GM23338 (cell line): ENCODE measurements around the gene TEDC2. TPM values are rescaled to one million over a fixed set of nuclear protein-coding genes. Genes with fewer than 3 reads are reported as not detected.

Source experiments
- ATAC-seq: fragments of 200-7000 bp; cut with Tn5 transposase; 3 replicates; pipeline ENCODE4 v1.9.1; 2020
- DNase-seq: peaks from one replicate; pipeline ENCODE4 v3.0.0-alpha.2; 2015; ENCODE audit warnings: low spot score
- H2AFZ ChIP-seq: fragments of 200-600 bp; sonication (generic); 2 replicates; pipeline ENCODE4 v1.8.0; 2016; ENCODE audit warnings: antibody characterized with exemption, mild to moderate bottlenecking, moderate library complexity
- H3F3A ChIP-seq: fragments of 200-600 bp; sonication (generic); replicated peaks from 2 replicates; pipeline ENCODE4 v1.8.0; 2017; ENCODE audit warnings: antibody characterized with exemption, mixed run types, low read depth
- H3K27ac ChIP-seq: fragments of 200-600 bp; sonication (generic); 2 replicates; pipeline ENCODE4 v1.6.1; 2016; ENCODE audit warnings: low read depth
- H3K27me3 ChIP-seq: fragments of 200-600 bp; sonication (generic); 2 replicates; pipeline ENCODE4 v1.8.0; 2016; ENCODE audit warnings: mild to moderate bottlenecking, mixed run types, moderate library complexity; ENCODE audit not compliant: insufficient read depth
- H3K36me3 ChIP-seq: fragments of 200-600 bp; sonication (generic); 2 replicates; pipeline ENCODE4 v1.8.0; 2016; ENCODE audit warnings: mild to moderate bottlenecking; ENCODE audit not compliant: insufficient read depth
- H3K4me1 ChIP-seq: fragments of 200-600 bp; sonication (generic); 2 replicates; pipeline ENCODE4 v1.8.0; 2016; ENCODE audit warnings: mild to moderate bottlenecking, moderate library complexity; ENCODE audit not compliant: insufficient read depth
- H3K4me2 ChIP-seq: fragments of 200-600 bp; sonication (generic); 2 replicates; pipeline ENCODE4 v1.7.1; 2017; ENCODE audit warnings: mixed run types
- H3K4me3 ChIP-seq: fragments of 200-600 bp; sonication (generic); 2 replicates; pipeline ENCODE4 v1.6.1; 2016; ENCODE audit warnings: mixed run types
- H3K79me2 ChIP-seq: fragments of 200-600 bp; sonication (generic); replicated peaks from 2 replicates; pipeline ENCODE4 v1.8.0; 2017; ENCODE audit warnings: mild to moderate bottlenecking; ENCODE audit not compliant: insufficient read depth
- H3K9me2 ChIP-seq: fragments of 200-600 bp; sonication (generic); 2 replicates; pipeline ENCODE4 v1.8.0; 2017; ENCODE audit not compliant: insufficient read depth
- H4K20me1 ChIP-seq: fragments of 200-600 bp; sonication (generic); replicated peaks from 2 replicates; pipeline ENCODE4 v1.8.0; 2017; ENCODE audit warnings: mild to moderate bottlenecking; ENCODE audit not compliant: insufficient read depth
- H3K27ac Mint-ChIP-seq: 2 replicates; pipeline ENCODE4 v1.8.0; 2020; ENCODE audit warnings: inconsistent platforms, mild to moderate bottlenecking, moderate library complexity, mixed read lengths
- H3K27me3 Mint-ChIP-seq: 3 replicates; pipeline ENCODE4 v1.8.0; 2022; ENCODE audit warnings: low read depth, mild to moderate bottlenecking, moderate library complexity, mixed read lengths, inconsistent platforms; ENCODE audit not compliant: insufficient read depth, poor library complexity
- H3K36me3 Mint-ChIP-seq: 3 replicates; pipeline ENCODE4 v1.8.0; 2021; ENCODE audit warnings: low read depth, mild to moderate bottlenecking, inconsistent platforms, moderate library complexity, mixed read lengths
- H3K4me1 Mint-ChIP-seq: 3 replicates; pipeline ENCODE4 v1.8.0; 2020; ENCODE audit warnings: mild to moderate bottlenecking, inconsistent platforms, mixed read lengths
- H3K4me3 Mint-ChIP-seq: 3 replicates; pipeline ENCODE4 v1.8.0; 2021; ENCODE audit warnings: moderate library complexity, mild to moderate bottlenecking, inconsistent platforms, mixed read lengths
- H3K9me3 Mint-ChIP-seq: 3 replicates; pipeline ENCODE4 v1.8.0; 2020; ENCODE audit warnings: moderate library complexity, mild to moderate bottlenecking, inconsistent platforms, mixed read lengths
- EZH2phosphoT487 ChIP-seq: fragments of 200-600 bp; sonication (generic); IDR thresholded peaks from one replicate; pipeline ENCODE4 v1.8.1; 2018; ENCODE audit warnings: antibody characterized with exemption; ENCODE audit not compliant: unreplicated experiment
- POLR2AphosphoS5 ChIP-seq: IDR thresholded peaks from 2 replicates; pipeline ENCODE4 v1.6.1; 2016; ENCODE audit warnings: antibody characterized with exemption, low read depth
- STAT1 ChIP-seq: IDR thresholded peaks from one replicate; pipeline ENCODE4 v1.6.1; 2016; ENCODE audit warnings: antibody characterized with exemption; ENCODE audit not compliant: unreplicated experiment
- ZNF114 ChIP-seq: fragments of 250-450 bp; sonication (Bioruptor Pico); IDR thresholded peaks from 2 replicates; pipeline ENCODE4 v1.5.0; 2020; ENCODE audit warnings: mild to moderate bottlenecking, moderate library complexity
- ZNF331 ChIP-seq: fragments of 250-450 bp; sonication (Bioruptor Pico); IDR thresholded peaks from 2 replicates; pipeline ENCODE4 v1.5.0; 2020; ENCODE audit warnings: low read depth, mild to moderate bottlenecking, moderate library complexity
- polyA plus RNA-seq: library from polyadenylated mRNA; unstranded; fragments of >200 nt; fragmentation: Nextera tagmentation; extraction: Ambion mirVana; gene quantifications from 2 replicates; pipeline ENCODE4 v1.2.1, GENCODE V29; 2016
- total RNA-seq: library from RNA; depleted of rRNA; stranded (reverse); fragments of >200 nt; shearing (Covaris generic); gene quantifications from 2 replicates; pipeline ENCODE4 v1.2.3, GENCODE V29; 2014
- TF ChIP-seq, protein P1 (sequence below): IDR thresholded peaks from one replicate; pipeline ENCODE4 v1.6.1; 2018; ENCODE audit warnings: antibody characterized with exemption; ENCODE audit not compliant: unreplicated experiment
- TF ChIP-seq, protein P2 (sequence below): fragments of 250-450 bp; sonication (Bioruptor Pico); IDR thresholded peaks from 2 replicates; pipeline ENCODE4 v1.5.0; 2020; ENCODE audit warnings: mild to moderate bottlenecking, moderate library complexity
- TF ChIP-seq, protein P3 (sequence below), 2 experiments: fragments of 200-600 bp in 1 of 2; sonication (generic) in 1 of 2; conservative IDR thresholded peaks; 2 replicates each; pipeline versions ENCODE4 v1.5.1 to v1.6.1; 2016 to 2017; ENCODE audit warnings: antibody characterized with exemption in 2 of 2, low read depth in 2 of 2, mild to moderate bottlenecking in 2 of 2, moderate library complexity in 1 of 2

Gene TEDC2
- total and polyA plus RNA-seq, 2 experiments from 2014 or later = 50.6 to 98.9 TPM

GRCh38 chr16:2470603-2471015 is 10.7 kb downstream of the TEDC2 start:
- H2AFZ ChIP-seq = no peak overlapping the region
- H3K27me3 Mint-ChIP-seq = peaks cover 51% of the 10 kb centered on the region
- H3K36me3 Mint-ChIP-seq = no peaks in the 10 kb centered on the region; the same call in 2 of the 3 replicates
- H3K4me1 ChIP-seq = peaks cover 15% of the 10 kb centered on the region
- no peaks in the 10 kb centered on the region for H3K79me2 ChIP-seq
- no peaks in the 10 kb centered on the region for H4K20me1 ChIP-seq
- H3K27me3 ChIP-seq = peaks cover 65% of the 10 kb centered on the region
- no peaks in the 10 kb centered on the region for H3K9me2 ChIP-seq
- H3F3A ChIP-seq = peaks cover 19% of the 10 kb centered on the region; the same call in 1 of the 2 replicates
- H3K9me3 Mint-ChIP-seq = no peaks in the 10 kb centered on the region
- H3K4me3 Mint-ChIP-seq = peak overlapping the region; percentile 45
- peak overlapping the region; percentile 78 for H3K4me2 ChIP-seq
- H3K4me1 Mint-ChIP-seq = peaks cover 18% of the 10 kb centered on the region
- DNase-seq (peak; percentile 42), ATAC-seq (no peak)
- TF ChIP-seq POLR2AphosphoS5 (no peak), STAT1 (no peak), ZNF114 (CRISPR knock-in tag) (no peak), EZH2phosphoT487 (no peak), ZNF331 (CRISPR knock-in tag) (no peak)
- TF ChIP-seq, protein P1, sequence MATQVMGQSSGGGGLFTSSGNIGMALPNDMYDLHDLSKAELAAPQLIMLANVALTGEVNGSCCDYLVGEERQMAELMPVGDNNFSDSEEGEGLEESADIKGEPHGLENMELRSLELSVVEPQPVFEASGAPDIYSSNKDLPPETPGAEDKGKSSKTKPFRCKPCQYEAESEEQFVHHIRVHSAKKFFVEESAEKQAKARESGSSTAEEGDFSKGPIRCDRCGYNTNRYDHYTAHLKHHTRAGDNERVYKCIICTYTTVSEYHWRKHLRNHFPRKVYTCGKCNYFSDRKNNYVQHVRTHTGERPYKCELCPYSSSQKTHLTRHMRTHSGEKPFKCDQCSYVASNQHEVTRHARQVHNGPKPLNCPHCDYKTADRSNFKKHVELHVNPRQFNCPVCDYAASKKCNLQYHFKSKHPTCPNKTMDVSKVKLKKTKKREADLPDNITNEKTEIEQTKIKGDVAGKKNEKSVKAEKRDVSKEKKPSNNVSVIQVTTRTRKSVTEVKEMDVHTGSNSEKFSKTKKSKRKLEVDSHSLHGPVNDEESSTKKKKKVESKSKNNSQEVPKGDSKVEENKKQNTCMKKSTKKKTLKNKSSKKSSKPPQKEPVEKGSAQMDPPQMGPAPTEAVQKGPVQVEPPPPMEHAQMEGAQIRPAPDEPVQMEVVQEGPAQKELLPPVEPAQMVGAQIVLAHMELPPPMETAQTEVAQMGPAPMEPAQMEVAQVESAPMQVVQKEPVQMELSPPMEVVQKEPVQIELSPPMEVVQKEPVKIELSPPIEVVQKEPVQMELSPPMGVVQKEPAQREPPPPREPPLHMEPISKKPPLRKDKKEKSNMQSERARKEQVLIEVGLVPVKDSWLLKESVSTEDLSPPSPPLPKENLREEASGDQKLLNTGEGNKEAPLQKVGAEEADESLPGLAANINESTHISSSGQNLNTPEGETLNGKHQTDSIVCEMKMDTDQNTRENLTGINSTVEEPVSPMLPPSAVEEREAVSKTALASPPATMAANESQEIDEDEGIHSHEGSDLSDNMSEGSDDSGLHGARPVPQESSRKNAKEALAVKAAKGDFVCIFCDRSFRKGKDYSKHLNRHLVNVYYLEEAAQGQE = no peak
- TF ChIP-seq, protein P2, sequence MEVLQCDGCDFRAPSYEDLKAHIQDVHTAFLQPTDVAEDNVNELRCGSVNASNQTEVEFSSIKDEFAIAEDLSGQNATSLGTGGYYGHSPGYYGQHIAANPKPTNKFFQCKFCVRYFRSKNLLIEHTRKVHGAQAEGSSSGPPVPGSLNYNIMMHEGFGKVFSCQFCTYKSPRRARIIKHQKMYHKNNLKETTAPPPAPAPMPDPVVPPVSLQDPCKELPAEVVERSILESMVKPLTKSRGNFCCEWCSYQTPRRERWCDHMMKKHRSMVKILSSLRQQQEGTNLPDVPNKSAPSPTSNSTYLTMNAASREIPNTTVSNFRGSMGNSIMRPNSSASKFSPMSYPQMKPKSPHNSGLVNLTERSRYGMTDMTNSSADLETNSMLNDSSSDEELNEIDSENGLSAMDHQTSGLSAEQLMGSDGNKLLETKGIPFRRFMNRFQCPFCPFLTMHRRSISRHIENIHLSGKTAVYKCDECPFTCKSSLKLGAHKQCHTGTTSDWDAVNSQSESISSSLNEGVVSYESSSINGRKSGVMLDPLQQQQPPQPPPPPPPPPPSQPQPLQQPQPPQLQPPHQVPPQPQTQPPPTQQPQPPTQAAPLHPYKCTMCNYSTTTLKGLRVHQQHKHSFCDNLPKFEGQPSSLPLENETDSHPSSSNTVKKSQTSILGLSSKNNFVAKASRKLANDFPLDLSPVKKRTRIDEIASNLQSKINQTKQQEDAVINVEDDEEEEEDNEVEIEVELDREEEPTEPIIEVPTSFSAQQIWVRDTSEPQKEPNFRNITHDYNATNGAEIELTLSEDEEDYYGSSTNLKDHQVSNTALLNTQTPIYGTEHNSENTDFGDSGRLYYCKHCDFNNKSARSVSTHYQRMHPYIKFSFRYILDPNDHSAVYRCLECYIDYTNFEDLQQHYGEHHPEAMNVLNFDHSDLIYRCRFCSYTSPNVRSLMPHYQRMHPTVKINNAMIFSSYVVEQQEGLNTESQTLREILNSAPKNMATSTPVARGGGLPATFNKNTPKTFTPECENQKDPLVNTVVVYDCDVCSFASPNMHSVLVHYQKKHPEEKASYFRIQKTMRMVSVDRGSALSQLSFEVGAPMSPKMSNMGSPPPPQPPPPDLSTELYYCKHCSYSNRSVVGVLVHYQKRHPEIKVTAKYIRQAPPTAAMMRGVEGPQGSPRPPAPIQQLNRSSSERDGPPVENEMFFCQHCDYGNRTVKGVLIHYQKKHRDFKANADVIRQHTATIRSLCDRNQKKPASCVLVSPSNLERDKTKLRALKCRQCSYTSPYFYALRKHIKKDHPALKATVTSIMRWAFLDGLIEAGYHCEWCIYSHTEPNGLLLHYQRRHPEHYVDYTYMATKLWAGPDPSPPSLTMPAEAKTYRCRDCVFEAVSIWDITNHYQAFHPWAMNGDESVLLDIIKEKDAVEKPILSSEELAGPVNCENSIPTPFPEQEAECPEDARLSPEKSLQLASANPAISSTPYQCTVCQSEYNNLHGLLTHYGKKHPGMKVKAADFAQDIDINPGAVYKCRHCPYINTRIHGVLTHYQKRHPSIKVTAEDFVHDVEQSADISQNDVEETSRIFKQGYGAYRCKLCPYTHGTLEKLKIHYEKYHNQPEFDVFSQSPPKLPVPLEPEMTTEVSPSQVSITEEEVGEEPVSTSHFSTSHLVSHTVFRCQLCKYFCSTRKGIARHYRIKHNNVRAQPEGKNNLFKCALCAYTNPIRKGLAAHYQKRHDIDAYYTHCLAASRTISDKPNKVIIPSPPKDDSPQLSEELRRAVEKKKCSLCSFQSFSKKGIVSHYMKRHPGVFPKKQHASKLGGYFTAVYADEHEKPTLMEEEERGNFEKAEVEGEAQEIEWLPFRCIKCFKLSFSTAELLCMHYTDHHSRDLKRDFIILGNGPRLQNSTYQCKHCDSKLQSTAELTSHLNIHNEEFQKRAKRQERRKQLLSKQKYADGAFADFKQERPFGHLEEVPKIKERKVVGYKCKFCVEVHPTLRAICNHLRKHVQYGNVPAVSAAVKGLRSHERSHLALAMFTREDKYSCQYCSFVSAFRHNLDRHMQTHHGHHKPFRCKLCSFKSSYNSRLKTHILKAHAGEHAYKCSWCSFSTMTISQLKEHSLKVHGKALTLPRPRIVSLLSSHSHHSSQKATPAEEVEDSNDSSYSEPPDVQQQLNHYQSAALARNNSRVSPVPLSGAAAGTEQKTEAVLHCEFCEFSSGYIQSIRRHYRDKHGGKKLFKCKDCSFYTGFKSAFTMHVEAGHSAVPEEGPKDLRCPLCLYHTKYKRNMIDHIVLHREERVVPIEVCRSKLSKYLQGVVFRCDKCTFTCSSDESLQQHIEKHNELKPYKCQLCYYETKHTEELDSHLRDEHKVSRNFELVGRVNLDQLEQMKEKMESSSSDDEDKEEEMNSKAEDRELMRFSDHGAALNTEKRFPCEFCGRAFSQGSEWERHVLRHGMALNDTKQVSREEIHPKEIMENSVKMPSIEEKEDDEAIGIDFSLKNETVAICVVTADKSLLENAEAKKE = no peak
- TF ChIP-seq, protein P3, sequence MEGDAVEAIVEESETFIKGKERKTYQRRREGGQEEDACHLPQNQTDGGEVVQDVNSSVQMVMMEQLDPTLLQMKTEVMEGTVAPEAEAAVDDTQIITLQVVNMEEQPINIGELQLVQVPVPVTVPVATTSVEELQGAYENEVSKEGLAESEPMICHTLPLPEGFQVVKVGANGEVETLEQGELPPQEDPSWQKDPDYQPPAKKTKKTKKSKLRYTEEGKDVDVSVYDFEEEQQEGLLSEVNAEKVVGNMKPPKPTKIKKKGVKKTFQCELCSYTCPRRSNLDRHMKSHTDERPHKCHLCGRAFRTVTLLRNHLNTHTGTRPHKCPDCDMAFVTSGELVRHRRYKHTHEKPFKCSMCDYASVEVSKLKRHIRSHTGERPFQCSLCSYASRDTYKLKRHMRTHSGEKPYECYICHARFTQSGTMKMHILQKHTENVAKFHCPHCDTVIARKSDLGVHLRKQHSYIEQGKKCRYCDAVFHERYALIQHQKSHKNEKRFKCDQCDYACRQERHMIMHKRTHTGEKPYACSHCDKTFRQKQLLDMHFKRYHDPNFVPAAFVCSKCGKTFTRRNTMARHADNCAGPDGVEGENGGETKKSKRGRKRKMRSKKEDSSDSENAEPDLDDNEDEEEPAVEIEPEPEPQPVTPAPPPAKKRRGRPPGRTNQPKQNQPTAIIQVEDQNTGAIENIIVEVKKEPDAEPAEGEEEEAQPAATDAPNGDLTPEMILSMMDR (conservative IDR thresholded peaks at IDR 0.05; ENCODE audit: low read depth in 2 of 2) = no peak
- H3K4me3 ChIP-seq = peak overlapping the region; percentile 54
- no peak overlapping the region for H3K27ac Mint-ChIP-seq
- H3K27ac ChIP-seq = no peak overlapping the region
- H3K36me3 ChIP-seq = no peaks in the 10 kb centered on the region
